Stimulated activated CD8-positive, alpha-beta memory T cell treated with anti-CD3 and anti-CD28 coated beads, Interleukin-2, amount 100 ng/mL, for 48 hours (primary cell): ENCODE data around the gene AP4E1.
"Not testable (repeated sequence)": the region's sequence is repeated elsewhere in the genome, so short reads cannot be mapped to it uniquely, and the experiment has no call there.

Experiments used
- DNase-seq, 2 donors: peaks; one replicate each; pipeline ENCODE4 v3.0.0-alpha.2; 2020; ENCODE audit warnings: low read depth in 2 of 2

The AP4E1 gene

DNA sequence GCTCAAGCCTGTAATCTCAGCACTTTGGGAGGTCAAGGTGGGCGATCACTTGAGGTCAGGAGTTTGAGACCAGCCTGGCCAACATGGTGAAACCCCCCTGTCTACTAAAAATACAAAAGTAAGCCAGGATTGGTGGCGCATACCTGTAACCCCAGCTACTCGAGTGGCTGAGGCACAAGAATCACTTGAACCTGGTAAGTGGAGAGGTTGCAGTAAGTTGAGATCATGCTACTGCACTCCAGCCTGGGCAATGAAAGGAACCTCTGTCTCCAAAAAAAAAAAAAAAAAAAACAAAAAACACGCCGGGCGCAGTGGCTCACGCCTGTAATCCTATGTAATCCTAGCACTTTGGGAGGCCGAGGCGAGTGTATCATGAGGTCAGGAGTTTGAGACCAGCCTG is 18.9 kb upstream of the AP4E1 start:
- no peak for DNase-seq

DNA sequence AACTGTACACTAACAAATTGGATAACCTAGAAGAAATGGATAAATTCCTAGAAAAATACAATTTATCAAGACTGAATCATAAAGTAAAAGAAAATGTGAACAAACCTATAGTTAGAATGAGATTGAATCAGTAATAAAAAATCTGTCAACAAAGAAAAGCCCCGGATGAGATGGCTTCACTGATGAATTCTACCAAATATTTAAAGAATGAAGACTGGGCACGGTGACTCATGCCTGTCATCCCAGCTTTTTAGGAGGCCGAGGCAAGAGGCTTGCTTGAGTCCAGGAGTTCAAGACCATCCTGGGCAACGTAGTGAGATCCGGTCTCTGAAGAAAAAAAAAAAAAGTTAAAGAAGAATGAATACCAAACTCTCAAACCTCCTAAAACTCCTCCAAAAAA is 17.7 kb upstream of the AP4E1 start:
- no peak for DNase-seq

DNA sequence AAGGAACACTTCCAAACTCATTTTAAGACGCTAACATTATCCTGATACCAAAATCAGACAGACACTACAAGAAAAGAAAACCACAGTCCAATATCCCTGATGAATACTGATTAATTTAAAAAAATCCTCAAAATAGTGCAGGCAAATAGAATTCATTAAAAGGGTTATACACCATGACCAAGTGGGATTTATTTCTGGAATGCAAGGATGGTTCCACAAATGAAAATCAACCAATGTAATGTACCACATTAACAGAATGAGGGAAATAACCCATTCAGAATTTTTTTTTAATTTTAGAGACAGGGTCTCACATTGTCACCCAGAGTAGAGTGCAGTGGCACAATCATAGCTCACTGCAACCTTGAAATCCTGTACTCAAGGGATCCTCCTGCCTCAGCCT is 17.3 kb upstream of the AP4E1 start:
- DNase-seq = no peak

DNA sequence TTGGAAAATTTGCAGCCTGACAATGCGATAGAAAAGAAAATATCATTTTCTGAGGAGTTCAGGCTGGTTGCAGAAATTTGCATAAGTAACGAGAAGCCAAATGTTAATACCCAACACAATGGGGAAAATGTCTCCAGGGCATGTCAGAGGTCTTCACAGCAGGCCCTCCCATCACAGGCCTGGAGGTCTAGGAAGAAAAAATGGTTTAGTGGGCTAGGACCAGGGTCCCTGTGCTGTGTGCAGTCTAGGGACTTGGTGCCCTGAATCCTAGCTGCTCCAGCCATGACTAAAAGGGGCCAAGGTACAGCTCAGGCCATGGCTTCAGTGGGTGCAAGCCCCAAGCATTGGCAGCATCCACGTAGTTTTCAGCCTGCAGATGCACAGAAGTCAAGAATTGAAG is 14.5 kb upstream of the AP4E1 start:
- DNase-seq = no peak

DNA sequence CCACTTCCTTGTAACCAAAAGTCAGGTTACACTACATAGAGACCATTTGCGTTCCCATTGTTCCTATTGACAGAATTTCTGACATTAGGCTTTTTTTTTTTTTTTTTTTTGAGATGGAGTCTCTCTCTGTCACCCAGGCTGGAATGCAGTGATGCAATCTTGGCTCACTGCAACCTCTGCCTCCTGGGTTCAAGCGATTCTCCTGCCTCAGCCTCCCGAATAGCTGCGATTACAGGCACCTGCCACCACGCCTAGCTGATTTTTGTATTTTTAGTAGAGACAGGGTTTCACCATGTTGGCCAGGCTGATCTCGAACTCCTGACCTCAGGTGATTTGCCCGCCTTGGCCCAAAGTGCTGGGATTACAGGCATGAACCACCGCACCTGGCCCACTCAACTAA is 7.1 kb upstream of the AP4E1 start:
- DNase-seq = not testable (repeated sequence)

DNA sequence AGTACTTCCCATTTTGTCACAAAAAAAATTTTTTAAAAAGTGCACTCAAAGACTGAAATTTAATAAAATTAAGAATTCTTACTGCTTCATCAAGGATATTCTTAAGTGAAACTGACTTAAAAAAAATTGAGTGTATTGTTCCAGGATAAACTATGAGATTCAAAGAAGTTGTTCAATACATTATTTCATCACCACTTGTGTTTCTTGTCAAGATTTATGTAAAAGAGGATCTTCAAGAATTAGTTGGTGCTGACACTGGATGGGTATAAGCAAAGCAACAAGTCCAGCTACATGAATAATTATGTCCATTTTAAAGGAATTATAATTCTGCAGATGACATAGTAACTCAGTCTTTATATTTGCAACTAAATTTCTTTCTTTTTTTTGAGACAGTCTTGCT is 4.3 kb upstream of the AP4E1 start:
- DNase-seq = no peak

DNA sequence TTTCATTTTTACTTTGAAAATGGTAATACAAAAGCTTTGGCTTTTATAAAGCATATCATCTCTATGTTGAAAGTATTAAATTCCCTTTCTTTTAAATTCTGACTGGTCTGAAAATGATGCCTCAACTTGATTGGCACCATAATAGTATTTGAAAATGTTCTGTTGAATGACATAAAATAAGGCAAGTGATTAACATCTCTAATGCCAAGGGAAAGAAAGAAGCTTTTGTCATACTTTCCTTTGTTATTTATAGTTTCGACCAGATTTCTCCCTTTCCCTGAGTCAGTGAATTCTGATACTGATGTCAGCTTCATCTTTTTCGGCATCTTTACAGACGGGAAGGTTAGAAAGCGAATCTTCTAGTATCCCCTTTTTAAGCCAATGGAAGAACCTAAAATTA is 3.4 kb upstream of the AP4E1 start:
- no peak for DNase-seq

DNA sequence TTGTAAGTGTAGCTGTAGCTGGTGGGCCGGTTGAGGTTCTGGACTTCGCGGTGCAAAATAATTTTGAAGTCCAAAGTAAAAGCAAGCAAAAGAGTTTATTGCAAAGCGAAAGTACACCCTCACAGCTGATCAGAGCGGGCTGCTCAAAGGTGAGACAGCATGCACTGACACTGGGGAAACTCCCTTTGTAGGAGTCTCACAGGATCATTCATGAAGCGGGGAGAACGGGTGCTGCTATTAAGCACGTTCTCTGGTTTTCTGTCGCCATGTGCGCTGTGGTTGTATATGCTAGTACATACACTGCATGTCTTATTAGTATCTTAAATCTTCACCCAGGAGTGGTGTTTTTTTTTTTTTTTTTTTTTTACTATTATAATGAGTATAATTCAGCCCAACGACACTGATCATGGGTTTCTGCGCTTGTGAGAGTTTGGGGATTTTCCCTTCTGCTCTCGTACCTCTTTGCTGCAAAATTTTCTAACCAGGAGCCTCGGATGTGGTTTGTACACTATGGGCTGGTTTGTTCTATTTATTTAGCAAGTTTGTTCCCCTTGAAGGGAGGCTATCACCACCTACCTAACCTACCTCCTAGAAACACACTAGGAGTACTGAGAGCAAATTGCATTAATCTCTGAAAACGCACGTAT is 1.4 kb upstream of the AP4E1 start:
- DNase-seq = peak; percentile 36 to 63

DNA sequence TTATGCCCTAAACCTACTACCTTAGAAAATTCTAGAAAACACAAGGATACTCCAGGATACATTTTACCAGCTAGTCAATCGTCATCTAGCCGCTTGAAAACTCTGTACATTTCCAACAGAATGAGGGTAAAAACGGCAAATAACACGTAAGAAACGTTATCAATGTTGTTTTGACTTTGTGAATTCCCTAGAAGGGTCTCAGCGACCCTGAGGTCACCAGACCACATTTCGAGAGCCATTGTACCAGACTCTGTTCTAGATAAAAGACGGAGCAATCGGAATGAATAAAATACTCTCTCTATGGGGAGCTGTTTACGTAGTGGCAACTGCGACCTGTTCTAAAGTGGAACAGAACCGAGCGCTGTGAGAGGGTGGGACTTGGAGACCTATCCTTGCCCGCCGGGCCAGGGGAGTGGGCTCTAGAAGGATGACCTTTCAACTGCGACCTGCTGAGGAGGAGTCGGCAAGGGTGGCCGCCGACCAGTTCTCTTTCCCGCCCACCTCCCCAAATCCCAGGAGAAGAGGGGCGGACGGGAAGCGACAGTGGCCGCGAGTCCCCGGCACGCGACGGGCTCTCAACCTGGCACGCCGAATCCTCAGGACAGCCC is 778 bp upstream of the AP4E1 start:
- peak; percentile 24 to 26 for DNase-seq

DNA sequence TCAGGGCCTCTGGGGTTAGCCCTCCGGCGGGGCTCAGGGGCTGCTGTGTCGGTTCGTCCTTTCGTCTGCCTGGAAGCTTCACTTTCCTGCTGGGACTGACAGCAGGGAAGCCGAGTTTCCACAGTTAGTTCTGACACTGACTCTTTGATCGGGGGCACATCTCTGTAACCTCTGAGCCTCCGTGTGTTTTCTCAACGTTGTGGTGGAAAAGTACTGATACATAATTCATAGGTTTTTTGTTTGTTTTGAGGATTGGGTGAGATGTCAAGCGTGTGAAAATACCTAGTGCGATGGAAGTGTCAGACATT is 481 bp downstream of the AP4E1 start:
- no peak for DNase-seq

DNA sequence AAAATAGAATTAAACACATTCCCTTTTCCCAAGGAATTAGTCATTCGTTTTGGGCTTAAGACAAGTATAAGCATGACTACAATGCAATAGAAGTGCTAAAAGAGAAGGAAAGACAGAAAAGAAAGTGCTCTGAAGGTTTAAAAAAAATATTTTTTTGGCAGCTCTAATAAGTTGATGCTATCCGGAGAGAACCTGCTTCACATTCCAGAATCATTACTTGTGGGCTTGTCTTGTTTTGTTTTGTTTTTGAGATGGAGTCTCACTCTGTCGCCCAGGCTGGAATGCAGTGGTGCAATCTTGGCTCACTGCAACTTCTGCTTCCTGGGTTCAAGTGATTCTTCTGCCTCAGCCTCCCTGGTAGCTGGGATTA is 1.9 kb downstream of the AP4E1 start:
- DNase-seq = not testable (repeated sequence)

DNA sequence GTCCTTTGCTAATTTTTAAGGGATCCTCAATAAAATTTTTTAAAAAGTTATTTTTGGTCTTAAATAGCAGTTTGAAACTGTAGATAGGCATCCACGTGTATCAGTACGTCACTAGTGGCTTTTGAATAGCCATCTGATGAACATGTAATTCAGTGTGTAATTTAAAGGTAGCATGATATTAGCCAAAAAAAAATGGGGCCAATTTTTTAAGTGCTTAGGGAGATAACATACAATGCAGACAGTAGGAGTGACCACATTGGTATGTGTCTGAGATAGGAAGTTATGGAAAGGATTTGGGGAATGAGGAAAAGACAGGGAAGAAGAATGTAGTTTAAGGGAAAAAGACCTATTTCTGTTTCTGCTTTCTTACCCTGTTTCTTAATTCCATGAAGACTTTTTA is 2.5 kb downstream of the AP4E1 start:
- no peak for DNase-seq

DNA sequence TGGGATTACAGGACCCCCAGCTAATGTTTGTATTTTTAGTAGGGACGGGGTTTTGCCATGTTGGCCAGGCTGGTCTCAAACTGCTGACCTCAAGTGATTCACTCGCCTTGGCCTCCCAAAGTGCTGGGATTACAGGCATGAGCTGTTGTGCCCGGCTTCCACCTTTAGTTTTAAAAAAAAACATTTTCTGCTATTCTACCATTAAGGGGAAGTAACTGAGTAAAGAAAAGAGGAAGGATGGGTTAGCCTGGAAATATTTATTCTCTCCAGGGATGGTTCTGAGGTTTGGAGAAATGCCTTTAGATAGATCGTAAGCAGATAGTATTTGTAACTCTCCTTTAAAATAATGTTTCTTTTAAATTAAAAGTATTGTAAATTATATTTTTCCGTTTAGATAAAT is 3.1 kb downstream of the AP4E1 start:
- DNase-seq = no peak

DNA sequence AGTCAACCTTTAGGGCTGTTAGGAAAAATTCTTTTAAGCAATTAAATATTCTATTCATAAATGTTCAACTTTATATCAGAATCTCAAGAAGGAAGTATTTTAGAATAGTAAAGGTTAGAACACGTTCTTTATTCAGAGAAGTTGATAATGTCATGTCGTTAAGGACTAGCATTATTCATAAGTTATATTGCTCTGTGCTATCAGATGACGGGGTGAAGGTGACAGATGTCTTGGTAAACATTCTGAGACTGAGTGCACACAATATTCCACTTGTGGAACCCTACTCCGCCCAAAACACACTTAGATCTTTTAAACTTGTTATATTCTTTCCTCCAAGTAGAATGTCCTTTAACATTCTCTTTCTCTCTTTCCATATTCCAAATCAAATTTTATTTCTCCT is 7.9 kb downstream of the AP4E1 start:
- no peak for DNase-seq

DNA sequence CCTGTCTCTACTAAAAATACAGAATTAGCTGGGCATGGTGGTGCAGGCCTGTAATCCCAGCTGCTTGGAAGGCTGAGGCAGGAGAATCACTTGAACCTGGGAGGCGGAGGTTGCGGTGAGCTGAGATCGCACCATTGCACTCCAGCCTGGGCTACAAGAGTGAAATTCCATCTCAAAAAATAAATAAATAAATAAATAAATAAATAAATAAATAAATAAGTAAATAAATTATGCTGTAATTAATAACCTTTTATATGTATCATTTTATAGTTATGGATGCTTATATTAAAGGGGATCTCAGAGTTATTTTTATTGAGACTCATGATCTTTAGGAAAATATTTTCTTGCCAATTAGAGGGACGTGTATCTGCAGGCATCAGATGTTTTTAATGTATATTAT is 10.9 kb downstream of the AP4E1 start:
- DNase-seq = not testable (repeated sequence)

DNA sequence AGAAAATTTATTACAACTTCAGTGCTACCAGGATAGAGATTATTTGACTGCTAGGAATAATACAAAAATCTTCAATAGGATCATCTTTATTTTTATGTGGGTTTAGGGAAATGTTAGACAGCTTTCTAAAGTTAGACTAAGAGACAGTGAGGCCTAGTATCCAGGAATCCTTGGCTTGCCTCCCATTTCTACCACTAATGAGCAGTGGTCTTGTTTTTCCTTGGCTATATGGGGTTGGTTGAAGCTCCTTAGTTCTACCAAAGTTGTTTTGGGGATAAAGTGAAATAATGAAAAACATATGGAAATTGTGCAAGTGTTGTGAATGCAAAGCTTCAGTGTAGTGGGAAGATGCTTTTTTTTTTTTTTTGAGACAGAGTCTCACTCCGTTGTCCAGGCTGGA is 16.8 kb downstream of the AP4E1 start:
- no peak for DNase-seq

DNA sequence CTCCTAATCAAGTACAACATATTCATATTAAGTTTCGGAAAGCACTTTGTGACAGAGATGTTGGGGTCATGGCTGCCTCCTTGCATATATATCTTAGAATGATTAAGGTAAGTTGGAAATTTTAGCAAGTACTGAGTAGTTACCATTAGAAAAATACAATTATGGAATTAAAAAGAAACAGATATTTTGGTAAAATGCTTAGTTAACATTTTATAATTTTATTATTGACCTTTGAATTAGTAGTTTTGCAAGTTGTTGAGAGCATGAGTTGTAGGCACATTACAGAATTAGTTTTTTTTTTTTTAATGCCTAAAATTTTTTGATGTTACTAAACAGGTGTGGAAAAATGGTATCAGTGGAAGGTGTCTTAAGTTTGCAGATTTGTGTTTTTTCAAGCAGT is 20.6 kb downstream of the AP4E1 start:
- DNase-seq = no peak

DNA sequence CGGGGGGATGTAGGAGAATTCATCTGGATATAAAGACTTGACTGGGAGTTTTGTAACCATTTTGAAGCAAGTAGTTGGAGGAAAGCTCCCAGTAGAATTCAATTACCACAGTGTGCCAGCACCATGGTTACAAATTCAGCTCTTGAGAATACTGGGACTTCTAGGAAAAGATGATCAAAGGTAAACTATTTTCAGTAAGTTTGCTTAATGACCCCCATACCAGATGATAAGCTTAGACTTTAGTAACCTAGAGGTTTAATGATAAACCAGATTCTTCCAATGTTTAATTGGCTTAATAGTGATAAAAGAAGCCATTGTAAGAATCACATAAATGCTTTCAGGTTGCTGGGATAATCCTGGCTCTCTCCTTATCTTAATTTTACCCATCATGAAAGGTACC is 22.3 kb downstream of the AP4E1 start:
- DNase-seq = no peak

DNA sequence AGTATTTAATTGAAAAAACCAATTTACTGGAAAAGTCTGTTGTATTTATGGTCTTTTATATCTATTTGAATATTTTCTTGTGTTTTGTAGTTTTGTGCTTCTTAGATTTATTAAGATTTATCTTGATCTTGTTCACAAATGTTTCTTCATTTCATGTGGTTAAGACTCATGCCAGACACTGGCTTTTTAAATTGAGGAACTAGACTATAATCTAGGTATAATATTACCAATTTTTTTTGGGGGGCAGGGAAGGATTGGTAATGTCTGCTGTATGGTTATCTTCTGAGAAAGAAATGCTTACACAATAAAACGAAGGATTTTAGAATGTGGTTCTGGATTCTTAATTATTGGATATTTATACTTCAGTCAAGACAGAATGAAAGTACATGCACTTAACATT is 24.9 kb downstream of the AP4E1 start:
- no peak for DNase-seq

DNA sequence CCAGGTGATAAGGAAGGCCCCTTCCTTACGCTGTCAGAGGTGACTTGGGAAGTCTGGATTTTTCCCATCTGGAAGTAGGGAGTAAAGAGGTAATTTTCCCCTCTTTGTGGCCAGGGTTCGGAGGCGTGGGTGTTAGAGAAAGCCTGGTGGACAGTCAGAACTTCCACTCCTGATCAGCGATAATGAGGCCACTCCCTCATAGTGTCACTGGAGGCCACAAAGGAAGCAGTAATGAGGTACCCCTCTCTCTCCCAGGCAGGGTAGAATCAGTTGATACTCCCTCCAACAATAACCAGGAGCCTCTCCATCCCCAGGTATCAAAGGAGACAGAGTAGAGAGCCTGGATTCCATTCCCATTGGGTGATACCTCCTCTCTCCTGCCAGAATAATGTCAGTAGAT is 30.0 kb downstream of the AP4E1 start:
- DNase-seq = no peak

DNA sequence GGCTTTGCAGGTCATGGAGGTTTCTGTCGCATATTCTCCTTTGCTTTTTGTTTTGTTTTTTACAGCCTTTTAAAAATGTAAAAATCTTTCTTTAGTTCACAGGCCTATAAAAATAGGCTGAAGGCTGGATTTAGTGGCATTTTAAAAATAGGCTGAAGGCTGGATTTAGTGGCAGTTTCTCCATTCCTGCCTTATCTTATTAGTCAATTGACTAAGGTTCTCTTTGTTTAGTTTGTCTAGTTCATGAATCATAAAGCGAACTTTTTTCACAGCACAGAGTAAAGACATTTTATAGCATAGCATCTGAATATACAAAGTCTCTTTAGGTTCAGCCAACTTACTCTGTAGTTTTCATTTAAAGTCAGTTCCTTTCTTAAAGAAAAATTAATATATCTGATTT is 31.4 kb downstream of the AP4E1 start:
- no peak for DNase-seq

DNA sequence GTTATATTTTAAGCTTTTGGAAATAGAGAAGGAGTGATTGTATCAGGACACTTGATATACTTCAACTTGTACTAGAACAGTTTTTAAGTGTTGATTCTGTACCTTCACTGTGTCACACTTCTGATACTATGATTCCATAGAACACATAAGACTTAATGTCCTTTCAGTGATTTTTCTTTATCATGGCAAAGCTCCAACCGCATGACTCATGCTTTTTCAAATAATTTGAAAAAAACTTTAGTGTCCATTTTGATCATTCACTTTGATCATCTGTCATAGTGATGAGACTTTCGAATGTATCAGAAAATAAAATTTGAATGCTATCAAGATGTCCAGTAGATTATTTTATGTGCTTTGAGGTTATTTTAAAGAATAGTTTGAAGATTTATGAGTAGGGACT is 32.0 kb downstream of the AP4E1 start:
- DNase-seq = no peak

DNA sequence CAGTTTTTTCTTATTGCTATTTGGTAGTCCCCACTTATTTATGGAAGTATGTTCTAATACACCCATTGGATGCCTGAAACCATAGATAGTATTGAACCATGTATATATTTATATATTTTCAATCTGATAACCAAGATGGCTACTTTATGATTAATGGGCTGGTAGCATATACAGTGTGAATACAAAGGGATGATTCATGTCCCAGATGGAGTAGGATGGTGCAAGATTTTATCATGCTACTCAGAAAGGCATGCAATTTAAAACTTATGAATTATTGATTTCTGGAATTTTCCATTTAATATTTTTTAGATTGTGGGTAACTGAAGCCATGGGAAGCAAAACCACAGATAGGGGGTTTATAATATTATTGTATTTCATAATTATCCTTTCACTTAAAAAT is 35.2 kb downstream of the AP4E1 start:
- no peak for DNase-seq

DNA sequence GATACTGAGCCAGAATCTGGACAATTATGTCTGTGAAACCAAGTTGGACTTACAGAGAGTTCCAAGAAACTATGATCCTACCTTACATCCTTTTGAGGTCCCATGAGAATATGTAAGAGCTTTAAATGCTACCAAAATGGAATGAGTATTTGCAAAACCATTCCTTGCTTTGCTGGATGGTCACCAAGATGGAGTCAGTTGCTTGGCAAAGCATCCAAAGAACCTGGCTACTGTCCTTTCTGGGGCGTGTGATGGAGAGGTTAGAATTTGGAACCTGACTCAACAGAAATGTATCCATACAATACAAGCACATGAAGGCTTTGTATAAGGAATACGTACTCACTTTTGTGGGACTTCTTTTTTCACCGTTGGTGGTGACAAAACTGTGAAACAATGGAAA is 36.2 kb downstream of the AP4E1 start:
- DNase-seq = no peak
